GM12878 (cell line): ENCODE results near the gene PGC. TPM values are rescaled to one million over a fixed set of nuclear protein-coding genes. Genes with fewer than 3 reads are reported as not detected.

ENCODE experiments used
- BCL11A ChIP-seq: IDR thresholded peaks from 2 replicates; pipeline ENCODE4 v1.6.1; 2011; ENCODE audit warnings: low read depth, low read length
- BHLHE40 ChIP-seq, 2 experiments: fragments of 450-650 bp in 1 of 2; IDR thresholded peaks; 2 replicates each; pipeline ENCODE4 v1.6.1; 2011 to 2017; ENCODE audit warnings: low read depth in 2 of 2, borderline replicate concordance in 1 of 2, improper control_type of control experiment in 1 of 2, low read length in 1 of 2, mild to moderate bottlenecking in 1 of 2
- BMI1 ChIP-seq: fragments of 450-650 bp; IDR thresholded peaks from 2 replicates; pipeline ENCODE4 v1.6.1; 2016; ENCODE audit warnings: mild to moderate bottlenecking, moderate library complexity, borderline replicate concordance
- BRCA1 ChIP-seq: IDR thresholded peaks from 2 replicates; pipeline ENCODE4 v1.6.1; 2011; ENCODE audit warnings: low read depth, low read length, improper control_type of control experiment
- CEBPZ ChIP-seq: fragments of 150-350 bp; IDR thresholded peaks from 2 replicates; pipeline ENCODE4 v1.6.1; 2016; ENCODE audit warnings: low read depth, low read length
- CHD4 ChIP-seq: fragments of 200-600 bp; sonication (generic); IDR thresholded peaks from 2 replicates; pipeline ENCODE4 v1.6.1; 2016; ENCODE audit warnings: mild to moderate bottlenecking
- CREB1 ChIP-seq: IDR thresholded peaks from 2 replicates; pipeline ENCODE4 v1.6.1; 2012; ENCODE audit warnings: low read depth, mild to moderate bottlenecking, inconsistent platforms
- HDAC6 ChIP-seq: fragments of 200-600 bp; sonication (generic); IDR thresholded peaks from one replicate; pipeline ENCODE4 v1.8.0; 2017; ENCODE audit warnings: antibody characterized with exemption; ENCODE audit not compliant: unreplicated experiment
- HDGF ChIP-seq: fragments of 450-650 bp; IDR thresholded peaks from 2 replicates; pipeline ENCODE4 v1.6.1; 2016; ENCODE audit warnings: antibody characterized with exemption
- SIX5 ChIP-seq: IDR thresholded peaks from 2 replicates; pipeline ENCODE4 v1.6.1; 2011; ENCODE audit warnings: mild to moderate bottlenecking, low read depth, low read length, moderate library complexity; ENCODE audit not compliant: severe bottlenecking
- TAF1 ChIP-seq: IDR thresholded peaks from 2 replicates; pipeline ENCODE4 v1.6.1; 2011; ENCODE audit warnings: mild to moderate bottlenecking, low read depth, low read length, borderline replicate concordance
- YY1 ChIP-seq: IDR thresholded peaks from 2 replicates; pipeline ENCODE4 v1.6.1; 2011; ENCODE audit warnings: low read depth, mild to moderate bottlenecking, low read length
- polyA plus RNA-seq, 11 experiments: library from polyadenylated mRNA; depleted of rRNA in 4 of 11; unstranded in 6 of 11; stranded (reverse) in 5 of 11; fragments of >200 nt; fragmentation: Nextera tagmentation in 4 of 11; fragmentation: Illumina TruSeq in 1 of 11; extraction: Ambion mirVana in 4 of 11; extraction: Trizol in 1 of 11; gene quantifications; 1 replicate in 1 of 11; 2 replicates in 10 of 11; pipeline versions ENCODE4 v1.2.1 to v1.2.3, GENCODE V29; 2011 to 2016; ENCODE audit warnings: inconsistent platforms in 2 of 11, missing spikeins in 2 of 11, low read depth in 1 of 11
- total RNA-seq, 4 experiments: library from RNA; depleted of rRNA in 3 of 4; stranded (reverse); fragments of >200 nt in 3 of 4; fragmentation: Illumina TruSeq in 1 of 4; extraction: Trizol in 1 of 4; gene quantifications; 2 replicates each; pipeline versions ENCODE4 v1.2.1 to v1.2.3, GENCODE V29; 2013 to 2021
- TF ChIP-seq, protein P1 (sequence below): IDR thresholded peaks from 2 replicates; pipeline ENCODE4 v1.6.1; 2012; ENCODE audit warnings: low read depth, low read length, improper control_type of control experiment
- TF ChIP-seq, protein P2 (sequence below): fragments of 450-650 bp; IDR thresholded peaks from 2 replicates; pipeline ENCODE4 v1.6.1; 2016; ENCODE audit warnings: mild to moderate bottlenecking, moderate library complexity, borderline replicate concordance
- TF ChIP-seq, protein P3 (sequence below): fragments of 450-650 bp; IDR thresholded peaks from 2 replicates; pipeline ENCODE4 v1.6.1; 2016; ENCODE audit warnings: mild to moderate bottlenecking
- TF ChIP-seq, protein P4 (sequence below): fragments of 450-650 bp; IDR thresholded peaks from 2 replicates; pipeline ENCODE4 v1.6.1; 2017; ENCODE audit warnings: mild to moderate bottlenecking

The PGC gene
- total and polyA plus RNA-seq, 10 of the 15 experiments (the other 5 are each of a cell fraction or from before 2014, with no cell fraction given): 0.26 TPM; not detected in 9

GRCh38 chr6:41787219-41787917, 40.2 kb upstream of the PGC start, which contains the start of gene TOMM6 (continued):
- TF ChIP-seq CEBPZ: no peak
- TF ChIP-seq, protein P1, sequence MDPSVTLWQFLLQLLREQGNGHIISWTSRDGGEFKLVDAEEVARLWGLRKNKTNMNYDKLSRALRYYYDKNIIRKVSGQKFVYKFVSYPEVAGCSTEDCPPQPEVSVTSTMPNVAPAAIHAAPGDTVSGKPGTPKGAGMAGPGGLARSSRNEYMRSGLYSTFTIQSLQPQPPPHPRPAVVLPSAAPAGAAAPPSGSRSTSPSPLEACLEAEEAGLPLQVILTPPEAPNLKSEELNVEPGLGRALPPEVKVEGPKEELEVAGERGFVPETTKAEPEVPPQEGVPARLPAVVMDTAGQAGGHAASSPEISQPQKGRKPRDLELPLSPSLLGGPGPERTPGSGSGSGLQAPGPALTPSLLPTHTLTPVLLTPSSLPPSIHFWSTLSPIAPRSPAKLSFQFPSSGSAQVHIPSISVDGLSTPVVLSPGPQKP: peak; percentile 97
- TF ChIP-seq HDAC6: peak; percentile 52
- no peak for TF ChIP-seq BMI1
- TF ChIP-seq BCL11A: no peak
- TF ChIP-seq, protein P2, sequence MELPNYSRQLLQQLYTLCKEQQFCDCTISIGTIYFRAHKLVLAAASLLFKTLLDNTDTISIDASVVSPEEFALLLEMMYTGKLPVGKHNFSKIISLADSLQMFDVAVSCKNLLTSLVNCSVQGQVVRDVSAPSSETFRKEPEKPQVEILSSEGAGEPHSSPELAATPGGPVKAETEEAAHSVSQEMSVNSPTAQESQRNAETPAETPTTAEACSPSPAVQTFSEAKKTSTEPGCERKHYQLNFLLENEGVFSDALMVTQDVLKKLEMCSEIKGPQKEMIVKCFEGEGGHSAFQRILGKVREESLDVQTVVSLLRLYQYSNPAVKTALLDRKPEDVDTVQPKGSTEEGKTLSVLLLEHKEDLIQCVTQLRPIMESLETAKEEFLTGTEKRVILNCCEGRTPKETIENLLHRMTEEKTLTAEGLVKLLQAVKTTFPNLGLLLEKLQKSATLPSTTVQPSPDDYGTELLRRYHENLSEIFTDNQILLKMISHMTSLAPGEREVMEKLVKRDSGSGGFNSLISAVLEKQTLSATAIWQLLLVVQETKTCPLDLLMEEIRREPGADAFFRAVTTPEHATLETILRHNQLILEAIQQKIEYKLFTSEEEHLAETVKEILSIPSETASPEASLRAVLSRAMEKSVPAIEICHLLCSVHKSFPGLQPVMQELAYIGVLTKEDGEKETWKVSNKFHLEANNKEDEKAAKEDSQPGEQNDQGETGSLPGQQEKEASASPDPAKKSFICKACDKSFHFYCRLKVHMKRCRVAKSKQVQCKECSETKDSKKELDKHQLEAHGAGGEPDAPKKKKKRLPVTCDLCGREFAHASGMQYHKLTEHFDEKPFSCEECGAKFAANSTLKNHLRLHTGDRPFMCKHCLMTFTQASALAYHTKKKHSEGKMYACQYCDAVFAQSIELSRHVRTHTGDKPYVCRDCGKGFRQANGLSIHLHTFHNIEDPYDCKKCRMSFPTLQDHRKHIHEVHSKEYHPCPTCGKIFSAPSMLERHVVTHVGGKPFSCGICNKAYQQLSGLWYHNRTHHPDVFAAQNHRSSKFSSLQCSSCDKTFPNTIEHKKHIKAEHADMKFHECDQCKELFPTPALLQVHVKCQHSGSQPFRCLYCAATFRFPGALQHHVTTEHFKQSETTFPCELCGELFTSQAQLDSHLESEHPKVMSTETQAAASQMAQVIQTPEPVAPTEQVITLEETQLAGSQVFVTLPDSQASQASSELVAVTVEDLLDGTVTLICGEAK: peak; percentile 96
- peak; percentile 93 for TF ChIP-seq TAF1
- TF ChIP-seq CREB1: peak; percentile 98
- TF ChIP-seq, protein P3, sequence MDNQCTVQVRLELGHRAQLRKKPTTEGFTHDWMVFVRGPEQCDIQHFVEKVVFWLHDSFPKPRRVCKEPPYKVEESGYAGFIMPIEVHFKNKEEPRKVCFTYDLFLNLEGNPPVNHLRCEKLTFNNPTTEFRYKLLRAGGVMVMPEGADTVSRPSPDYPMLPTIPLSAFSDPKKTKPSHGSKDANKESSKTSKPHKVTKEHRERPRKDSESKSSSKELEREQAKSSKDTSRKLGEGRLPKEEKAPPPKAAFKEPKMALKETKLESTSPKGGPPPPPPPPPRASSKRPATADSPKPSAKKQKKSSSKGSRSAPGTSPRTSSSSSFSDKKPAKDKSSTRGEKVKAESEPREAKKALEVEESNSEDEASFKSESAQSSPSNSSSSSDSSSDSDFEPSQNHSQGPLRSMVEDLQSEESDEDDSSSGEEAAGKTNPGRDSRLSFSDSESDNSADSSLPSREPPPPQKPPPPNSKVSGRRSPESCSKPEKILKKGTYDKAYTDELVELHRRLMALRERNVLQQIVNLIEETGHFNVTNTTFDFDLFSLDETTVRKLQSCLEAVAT: peak; percentile 11; the same call in 1 of the 2 replicates
- no peak for TF ChIP-seq BRCA1
- TF ChIP-seq SIX5: peak; percentile 65
- TF ChIP-seq CHD4: no peak
- TF ChIP-seq BHLHE40 (IDR thresholded peaks at IDR 0.05; ENCODE audit: borderline replicate concordance in 1 of 2, low read depth in 2 of 2, low read length in 1 of 2): peak; percentile 57 to 72; a peak in 3 of 4 replicates
- peak; percentile 64; the same call in 1 of the 2 replicates for TF ChIP-seq HDGF
- peak; percentile 98 for TF ChIP-seq YY1
- TF ChIP-seq, protein P4, sequence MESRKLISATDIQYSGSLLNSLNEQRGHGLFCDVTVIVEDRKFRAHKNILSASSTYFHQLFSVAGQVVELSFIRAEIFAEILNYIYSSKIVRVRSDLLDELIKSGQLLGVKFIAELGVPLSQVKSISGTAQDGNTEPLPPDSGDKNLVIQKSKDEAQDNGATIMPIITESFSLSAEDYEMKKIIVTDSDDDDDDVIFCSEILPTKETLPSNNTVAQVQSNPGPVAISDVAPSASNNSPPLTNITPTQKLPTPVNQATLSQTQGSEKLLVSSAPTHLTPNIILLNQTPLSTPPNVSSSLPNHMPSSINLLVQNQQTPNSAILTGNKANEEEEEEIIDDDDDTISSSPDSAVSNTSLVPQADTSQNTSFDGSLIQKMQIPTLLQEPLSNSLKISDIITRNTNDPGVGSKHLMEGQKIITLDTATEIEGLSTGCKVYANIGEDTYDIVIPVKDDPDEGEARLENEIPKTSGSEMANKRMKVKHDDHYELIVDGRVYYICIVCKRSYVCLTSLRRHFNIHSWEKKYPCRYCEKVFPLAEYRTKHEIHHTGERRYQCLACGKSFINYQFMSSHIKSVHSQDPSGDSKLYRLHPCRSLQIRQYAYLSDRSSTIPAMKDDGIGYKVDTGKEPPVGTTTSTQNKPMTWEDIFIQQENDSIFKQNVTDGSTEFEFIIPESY: no peak
